ENCODE results near the gene SCT. TPM values are rescaled to one million over a fixed set of nuclear protein-coding genes. Genes with fewer than 3 reads are reported as not detected.

The SCT gene
- total RNA-seq, 4 donors from 2014 or later, result 12.6 TPM; not detected in 3

DNA sequence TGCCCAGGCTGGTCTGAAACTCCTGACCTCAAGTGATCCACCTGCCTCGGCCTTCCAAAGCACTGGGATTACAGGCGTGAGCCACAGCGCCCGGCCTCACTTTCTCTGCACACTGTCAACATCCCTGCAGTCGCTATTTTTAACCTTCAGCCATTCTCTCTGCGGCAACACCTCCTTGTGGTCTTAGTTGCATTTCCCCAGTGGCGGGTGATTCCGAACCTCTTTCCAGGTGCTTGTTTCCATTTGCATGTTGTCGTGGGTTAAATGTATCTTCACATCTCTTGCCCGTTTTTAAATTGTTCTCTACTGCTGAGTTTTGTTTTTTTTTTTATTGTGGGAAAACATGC, 2.2 kb upstream of the SCT start:
- TF ChIP-seq, protein P1, sequence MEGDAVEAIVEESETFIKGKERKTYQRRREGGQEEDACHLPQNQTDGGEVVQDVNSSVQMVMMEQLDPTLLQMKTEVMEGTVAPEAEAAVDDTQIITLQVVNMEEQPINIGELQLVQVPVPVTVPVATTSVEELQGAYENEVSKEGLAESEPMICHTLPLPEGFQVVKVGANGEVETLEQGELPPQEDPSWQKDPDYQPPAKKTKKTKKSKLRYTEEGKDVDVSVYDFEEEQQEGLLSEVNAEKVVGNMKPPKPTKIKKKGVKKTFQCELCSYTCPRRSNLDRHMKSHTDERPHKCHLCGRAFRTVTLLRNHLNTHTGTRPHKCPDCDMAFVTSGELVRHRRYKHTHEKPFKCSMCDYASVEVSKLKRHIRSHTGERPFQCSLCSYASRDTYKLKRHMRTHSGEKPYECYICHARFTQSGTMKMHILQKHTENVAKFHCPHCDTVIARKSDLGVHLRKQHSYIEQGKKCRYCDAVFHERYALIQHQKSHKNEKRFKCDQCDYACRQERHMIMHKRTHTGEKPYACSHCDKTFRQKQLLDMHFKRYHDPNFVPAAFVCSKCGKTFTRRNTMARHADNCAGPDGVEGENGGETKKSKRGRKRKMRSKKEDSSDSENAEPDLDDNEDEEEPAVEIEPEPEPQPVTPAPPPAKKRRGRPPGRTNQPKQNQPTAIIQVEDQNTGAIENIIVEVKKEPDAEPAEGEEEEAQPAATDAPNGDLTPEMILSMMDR (IDR thresholded peaks at IDR 0.05), result no peak
- no peak for TF ChIP-seq POLR2A (IDR thresholded peaks at IDR 0.05)
- no peaks in the 10 kb centered on the region for H3K27me3 ChIP-seq
- H3K4me1 ChIP-seq, result peaks cover 5 to 15% (median 8%) of the 10 kb centered on the region in 4 donors
- H3K4me3 ChIP-seq, result no peak overlapping the region
- H3K27ac ChIP-seq, result no peak overlapping the region
- peak in 1 of 3 donors; percentile 21 for DNase-seq
- H3K9me3 ChIP-seq, result no peaks in the 10 kb centered on the region
- no peaks in the 10 kb centered on the region for H3K36me3 ChIP-seq

DNA sequence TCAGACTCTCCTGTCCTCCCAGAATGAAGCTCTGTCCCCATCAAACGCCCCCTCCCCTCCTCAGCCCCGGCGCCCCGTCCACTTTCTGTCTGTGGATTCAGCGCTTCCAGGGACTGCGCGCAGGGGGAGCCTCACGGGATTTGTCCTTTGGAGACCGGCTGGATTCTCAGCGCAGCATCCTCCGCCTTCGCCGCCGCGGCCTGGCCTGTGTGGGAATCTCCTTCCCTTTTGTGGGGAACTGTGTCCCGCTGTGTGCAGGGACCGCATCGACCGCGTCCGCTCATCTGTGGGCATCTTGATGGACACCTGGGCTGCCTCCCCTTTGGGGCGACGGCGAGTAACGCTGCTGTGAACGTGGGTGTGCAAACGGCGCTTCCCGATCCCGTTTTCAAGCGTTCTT, 1.1 kb upstream of the SCT start:
- DNase-seq, result peak in 1 of 3 donors; percentile 44
- no peaks in the 10 kb centered on the region for H3K27me3 ChIP-seq
- no peak overlapping the region for H3K4me3 ChIP-seq
- no peak overlapping the region for H3K27ac ChIP-seq
- H3K36me3 ChIP-seq, result peaks cover 0 to 6% (median 0%) of the 10 kb centered on the region in 3 donors
- H3K4me1 ChIP-seq, result peaks cover 5 to 21% (median 8%) of the 10 kb centered on the region in 4 donors
- TF ChIP-seq, protein P1 (IDR thresholded peaks at IDR 0.05), result no peak
- TF ChIP-seq POLR2A (IDR thresholded peaks at IDR 0.05), result no peak
- no peaks in the 10 kb centered on the region for H3K9me3 ChIP-seq

DNA sequence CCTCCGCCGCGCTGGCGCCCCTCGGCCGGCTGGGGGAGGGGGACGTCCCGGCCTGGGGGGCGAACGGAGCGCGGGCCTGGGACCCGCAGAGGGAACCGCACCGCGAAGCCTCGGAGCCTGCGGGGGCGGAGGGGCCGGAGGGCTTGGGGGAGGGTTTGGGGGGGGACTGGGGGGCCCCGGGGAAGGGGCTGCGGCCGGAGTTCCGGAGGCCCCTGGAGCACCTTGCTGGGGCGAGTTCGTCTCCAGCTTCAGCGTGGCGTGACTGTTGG, 261 bp upstream of the SCT start:
- DNase-seq, result no peak
- no peak for TF ChIP-seq POLR2A (IDR thresholded peaks at IDR 0.05)
- TF ChIP-seq, protein P1 (IDR thresholded peaks at IDR 0.05), result no peak
- H3K27ac ChIP-seq, result no peak overlapping the region
- no peaks in the 10 kb centered on the region for H3K27me3 ChIP-seq
- peak overlapping the region in 2 of 4 donors; percentile 42 to 54 for H3K4me3 ChIP-seq
- peaks cover 0 to 7% (median 0%) of the 10 kb centered on the region in 3 donors for H3K36me3 ChIP-seq
- no peaks in the 10 kb centered on the region for H3K9me3 ChIP-seq
- peaks cover 5 to 21% (median 8%) of the 10 kb centered on the region in 4 donors for H3K4me1 ChIP-seq

DNA sequence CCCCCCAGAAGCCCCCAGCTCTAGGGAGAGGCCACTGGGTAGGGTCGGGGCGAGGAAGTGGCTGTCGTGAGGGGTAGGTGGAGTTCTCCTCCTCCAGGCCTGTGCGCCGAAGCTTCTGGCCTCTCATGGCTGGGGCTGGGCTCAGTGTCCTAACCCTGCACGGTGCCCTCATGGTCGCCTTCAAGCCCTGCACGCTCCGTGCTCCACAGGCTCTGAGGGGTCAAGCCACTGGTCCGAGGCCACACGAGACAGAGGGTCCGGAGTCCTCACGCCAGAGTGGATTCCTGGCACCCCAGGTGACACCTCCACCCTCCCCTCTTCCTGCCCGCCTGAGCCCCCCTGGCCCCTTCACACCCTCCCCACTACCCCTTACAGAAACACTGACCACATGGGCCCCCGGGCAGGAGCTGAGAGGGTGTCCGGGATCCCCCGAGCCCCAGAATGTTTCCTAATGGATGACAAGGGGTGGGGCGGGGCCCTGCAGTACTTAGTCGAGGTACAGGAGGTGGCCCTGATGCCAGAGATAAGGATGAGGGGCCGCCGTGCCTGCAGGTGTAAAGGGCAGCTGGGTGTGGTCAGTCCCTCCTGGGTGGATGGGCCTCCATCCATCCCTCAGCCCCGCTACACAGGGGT, 1.2 kb downstream of the SCT start:
- H3K27me3 ChIP-seq, result no peaks in the 10 kb centered on the region
- H3K4me3 ChIP-seq, result peak overlapping the region in 2 of 4 donors; percentile 54 to 64
- H3K4me1 ChIP-seq, result peaks cover 5 to 24% (median 8%) of the 10 kb centered on the region in 4 donors
- H3K27ac ChIP-seq, result peak overlapping the region in 3 of 4 donors; percentile 82 to 97 (median 93)
- H3K9me3 ChIP-seq, result no peaks in the 10 kb centered on the region
- peaks cover 0 to 13% (median 0%) of the 10 kb centered on the region in 3 donors for H3K36me3 ChIP-seq
- peak in 2 of 3 donors; percentile 84 to 86 for DNase-seq
- TF ChIP-seq, protein P1 (IDR thresholded peaks at IDR 0.05), result no peak
- TF ChIP-seq POLR2A (IDR thresholded peaks at IDR 0.05), result peak in 1 of 2 donors; percentile 18

DNA sequence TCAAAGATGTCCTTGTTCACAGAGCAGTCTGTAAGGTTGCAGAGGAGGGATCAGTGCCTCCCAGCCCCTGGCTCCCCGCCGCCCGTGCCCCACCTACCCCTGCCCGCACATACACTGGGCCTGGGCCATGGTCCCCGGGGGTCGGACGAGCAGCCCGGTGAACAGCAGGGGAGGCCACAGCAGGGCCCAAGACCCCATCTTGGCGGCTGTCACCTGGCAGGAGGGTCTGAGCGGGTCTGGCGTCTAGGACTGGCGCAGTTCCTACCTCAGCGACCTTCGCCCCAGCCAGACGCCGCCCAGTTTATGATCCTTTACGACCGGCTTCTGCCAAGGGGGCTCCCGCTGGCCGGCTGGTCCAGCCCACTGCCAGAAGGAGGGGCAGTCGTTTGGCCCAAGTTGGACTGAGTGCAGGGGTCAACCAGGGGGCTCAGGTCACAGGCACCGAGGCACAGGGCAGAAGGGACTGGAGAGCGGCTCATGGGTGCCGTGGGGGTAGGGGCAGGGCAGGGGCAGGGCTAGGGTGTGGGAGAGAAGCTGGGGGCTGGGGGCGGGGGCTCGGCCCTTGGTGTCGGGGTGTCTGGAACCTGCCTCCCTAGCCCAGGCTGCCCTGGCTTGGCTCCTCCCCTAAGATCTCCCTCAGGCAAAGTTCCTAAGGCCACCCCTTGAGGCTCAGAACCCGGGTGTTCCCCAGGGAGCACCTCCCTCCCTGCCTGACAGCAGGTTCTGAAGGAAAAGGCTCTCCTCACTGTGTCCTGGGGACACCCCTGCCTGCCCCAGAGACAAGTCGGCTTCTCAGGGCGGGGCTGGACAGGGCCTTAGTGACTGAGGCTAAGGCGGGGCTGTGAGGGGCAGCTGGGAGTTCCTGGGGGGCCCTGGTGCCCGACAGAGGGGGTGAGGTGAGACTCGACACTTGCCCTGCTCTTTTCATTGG, 2.0 kb downstream of the SCT start, which contains the start of gene CDHR5:
TSS of gene CDHR5 (minus strand) at position 251 of the 931 bp plus-strand sequence. CDS start at position 198, 53 bp downstream.
- peak within 1 kb of the TSS in 3 of 4 donors; percentile 82 to 97 (median 93) for H3K27ac ChIP-seq
- peaks cover 5 to 27% (median 8%) of the 10 kb centered on the region in 4 donors for H3K4me1 ChIP-seq
- H3K27me3 ChIP-seq, result no peaks in the 10 kb centered on the region
- peaks cover 0 to 16% (median 0%) of the 10 kb centered on the region in 3 donors for H3K36me3 ChIP-seq
- peak; percentile 84 to 88 for TF ChIP-seq POLR2A (IDR thresholded peaks at IDR 0.05)
- TF ChIP-seq, protein P1 (IDR thresholded peaks at IDR 0.05), result no peak
- H3K4me3 ChIP-seq, result peak within 1 kb of the TSS in 3 of 4 donors; percentile 34 to 64 (median 54)
- no peaks in the 10 kb centered on the region for H3K9me3 ChIP-seq
- peak in 2 of 3 donors; percentile 87 to 90 for DNase-seq

Data from Peyer's patch (tissue), 4 donors.